Stimulated activated naive CD8-positive, alpha-beta T cell treated with anti-CD3 and anti-CD28 coated beads, Interleukin-15, Interleukin-2, amounts not matched to agents 100 ng/mL and 50 ng/mL, for 24 hours (primary cell): ENCODE data around the gene PROZ.

Source experiments
- H3K27ac Mint-ChIP-seq: one replicate; pipeline ENCODE4 v1.8.0; 2021; ENCODE audit warnings: mild to moderate bottlenecking, mixed read lengths
- H3K27me3 Mint-ChIP-seq: one replicate; pipeline ENCODE4 v1.8.0; 2021; ENCODE audit warnings: mixed read lengths
- H3K36me3 Mint-ChIP-seq: one replicate; pipeline ENCODE4 v1.8.0; 2021; ENCODE audit warnings: low read depth, mixed read lengths
- H3K4me1 Mint-ChIP-seq: one replicate; pipeline ENCODE4 v1.8.0; 2021; ENCODE audit warnings: low read depth, mixed read lengths
- H3K4me3 Mint-ChIP-seq: one replicate; pipeline ENCODE4 v1.8.0; 2021; ENCODE audit warnings: mild to moderate bottlenecking, mixed read lengths
- H3K9me3 Mint-ChIP-seq: one replicate; pipeline ENCODE4 v1.8.0; 2021; ENCODE audit warnings: mixed read lengths

Gene PROZ

DNA sequence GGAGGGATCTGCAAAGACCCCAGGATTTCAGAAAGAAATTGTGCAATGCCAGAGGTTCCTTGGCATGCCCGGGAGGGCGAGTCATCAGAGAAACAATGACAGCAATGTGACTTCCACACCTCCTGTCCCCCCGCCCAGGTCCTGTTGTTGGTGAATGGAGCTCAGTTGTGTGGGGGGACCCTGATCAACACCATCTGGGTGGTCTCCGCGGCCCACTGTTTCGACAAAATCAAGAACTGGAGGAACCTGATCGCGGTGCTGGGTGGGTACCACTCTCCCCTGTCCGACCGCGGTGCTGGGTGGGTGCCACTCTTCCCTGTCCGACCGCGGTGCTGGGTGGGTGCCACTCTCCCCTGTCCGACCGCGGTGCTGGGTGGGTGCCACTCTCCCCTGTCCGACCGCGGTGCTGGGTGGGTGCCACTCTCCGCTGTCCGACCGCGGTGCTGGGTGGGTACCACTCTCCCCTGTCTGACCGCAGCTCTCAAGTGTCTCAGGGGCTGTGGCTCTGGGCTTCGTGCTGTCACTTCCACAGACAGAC is 41.0 kb upstream of the PROZ start:
- H3K4me1 Mint-ChIP-seq: no peaks in the 10 kb centered on the region
- no peaks in the 10 kb centered on the region for H3K36me3 Mint-ChIP-seq
- no peak overlapping the region for H3K27ac Mint-ChIP-seq
- peaks cover 3% of the 10 kb centered on the region for H3K27me3 Mint-ChIP-seq
- no peak overlapping the region for H3K4me3 Mint-ChIP-seq
- H3K9me3 Mint-ChIP-seq: no peaks in the 10 kb centered on the region

DNA sequence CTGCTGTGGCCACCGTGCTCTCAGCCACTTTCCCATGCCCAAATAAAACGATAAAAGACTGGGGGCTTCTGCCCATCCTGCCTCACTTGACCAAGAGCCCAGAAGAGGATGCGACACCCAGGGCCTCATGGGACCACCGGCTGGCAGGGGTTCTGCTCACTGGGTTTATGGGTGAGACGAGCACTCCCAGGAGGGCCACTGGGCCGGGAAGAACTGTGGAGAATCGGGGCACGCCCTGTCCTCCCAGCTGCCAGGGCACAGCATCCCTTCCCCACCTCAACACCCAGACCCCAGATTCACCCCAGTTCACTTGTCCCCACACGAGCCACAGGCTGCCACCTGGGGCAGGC is 40.6 kb upstream of the PROZ start:
- H3K9me3 Mint-ChIP-seq: no peaks in the 10 kb centered on the region
- no peaks in the 10 kb centered on the region for H3K36me3 Mint-ChIP-seq
- H3K27me3 Mint-ChIP-seq: peaks cover 3% of the 10 kb centered on the region
- H3K4me3 Mint-ChIP-seq: no peak overlapping the region
- H3K4me1 Mint-ChIP-seq: no peaks in the 10 kb centered on the region
- H3K27ac Mint-ChIP-seq: no peak overlapping the region

DNA sequence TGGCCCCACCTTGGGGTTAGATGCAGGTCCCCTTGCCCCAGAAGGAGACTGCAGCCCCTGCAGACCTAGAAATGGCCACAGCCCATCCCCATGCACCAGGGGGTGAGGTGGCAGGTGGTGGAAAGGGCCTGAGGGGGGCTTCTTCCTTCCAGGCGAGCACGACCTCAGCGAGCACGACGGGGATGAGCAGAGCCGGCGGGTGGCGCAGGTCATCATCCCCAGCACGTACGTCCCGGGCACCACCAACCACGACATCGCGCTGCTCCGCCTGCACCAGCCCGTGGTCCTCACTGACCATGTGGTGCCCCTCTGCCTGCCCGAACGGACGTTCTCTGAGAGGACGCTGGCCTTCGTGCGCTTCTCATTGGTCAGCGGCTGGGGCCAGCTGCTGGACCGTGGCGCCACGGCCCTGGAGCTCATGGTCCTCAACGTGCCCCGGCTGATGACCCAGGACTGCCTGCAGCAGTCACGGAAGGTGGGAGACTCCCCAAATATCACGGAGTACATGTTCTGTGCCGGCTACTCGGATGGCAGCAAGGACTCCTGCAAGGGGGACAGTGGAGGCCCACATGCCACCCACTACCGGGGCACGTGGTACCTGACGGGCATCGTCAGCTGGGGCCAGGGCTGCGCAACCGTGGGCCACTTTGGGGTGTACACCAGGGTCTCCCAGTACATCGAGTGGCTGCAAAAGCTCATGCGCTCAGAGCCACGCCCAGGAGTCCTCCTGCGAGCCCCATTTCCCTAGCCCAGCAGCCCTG is 40.0 kb upstream of the PROZ start:
- Mint-ChIP-seq H3K4me3 (no peak overlapping the region), H3K4me1 (no peaks in the 10 kb centered on the region), H3K36me3 (no peaks in the 10 kb centered on the region), H3K9me3 (no peaks in the 10 kb centered on the region), H3K27ac (no peak overlapping the region), H3K27me3 (peaks cover 3% of the 10 kb centered on the region)

DNA sequence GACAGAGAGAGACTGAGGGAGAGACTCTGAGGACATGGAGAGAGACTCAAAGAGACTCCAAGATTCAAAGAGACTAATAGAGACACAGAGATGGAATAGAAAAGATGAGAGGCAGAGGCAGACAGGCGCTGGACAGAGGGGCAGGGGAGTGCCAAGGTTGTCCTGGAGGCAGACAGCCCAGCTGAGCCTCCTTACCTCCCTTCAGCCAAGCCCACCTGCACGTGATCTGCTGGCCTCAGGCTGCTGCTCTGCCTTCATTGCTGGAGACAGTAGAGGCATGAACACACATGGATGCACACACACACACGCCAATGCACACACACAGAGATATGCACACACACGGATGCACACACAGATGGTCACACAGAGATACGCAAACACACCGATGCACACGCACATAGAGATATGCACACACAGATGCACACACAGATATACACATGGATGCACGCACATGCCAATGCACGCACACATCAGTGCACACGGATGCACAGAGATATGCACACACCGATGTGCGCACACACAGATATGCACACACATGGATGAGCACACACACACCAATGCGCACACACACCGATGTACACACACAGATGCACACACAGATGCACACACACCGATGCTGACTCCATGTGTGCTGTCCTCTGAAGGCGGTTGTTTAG is 39.2 kb upstream of the PROZ start:
- Mint-ChIP-seq H3K27me3 (peaks cover under 1% of the 10 kb centered on the region), H3K4me3 (no peak overlapping the region), H3K27ac (no peak overlapping the region), H3K4me1 (no peaks in the 10 kb centered on the region), H3K9me3 (no peaks in the 10 kb centered on the region), H3K36me3 (no peaks in the 10 kb centered on the region)

DNA sequence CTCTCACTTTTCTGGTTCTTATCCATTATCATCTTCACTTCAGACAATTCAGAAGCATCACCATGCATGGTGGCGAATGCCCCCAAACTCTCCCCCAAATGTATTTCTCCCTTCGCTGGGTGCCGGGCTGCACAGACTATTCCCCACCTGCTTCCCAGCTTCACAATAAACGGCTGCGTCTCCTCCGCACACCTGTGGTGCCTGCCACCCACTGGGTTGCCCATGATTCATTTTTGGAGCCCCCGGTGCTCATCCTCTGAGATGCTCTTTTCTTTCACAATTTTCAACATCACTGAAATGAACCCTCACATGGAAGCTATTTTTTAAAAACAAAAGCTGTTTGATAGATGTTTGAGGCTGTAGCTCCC is 38.6 kb upstream of the PROZ start:
- Mint-ChIP-seq H3K27ac (no peak overlapping the region), H3K36me3 (no peaks in the 10 kb centered on the region), H3K27me3 (no peaks in the 10 kb centered on the region), H3K4me3 (no peak overlapping the region), H3K9me3 (no peaks in the 10 kb centered on the region), H3K4me1 (no peaks in the 10 kb centered on the region)

DNA sequence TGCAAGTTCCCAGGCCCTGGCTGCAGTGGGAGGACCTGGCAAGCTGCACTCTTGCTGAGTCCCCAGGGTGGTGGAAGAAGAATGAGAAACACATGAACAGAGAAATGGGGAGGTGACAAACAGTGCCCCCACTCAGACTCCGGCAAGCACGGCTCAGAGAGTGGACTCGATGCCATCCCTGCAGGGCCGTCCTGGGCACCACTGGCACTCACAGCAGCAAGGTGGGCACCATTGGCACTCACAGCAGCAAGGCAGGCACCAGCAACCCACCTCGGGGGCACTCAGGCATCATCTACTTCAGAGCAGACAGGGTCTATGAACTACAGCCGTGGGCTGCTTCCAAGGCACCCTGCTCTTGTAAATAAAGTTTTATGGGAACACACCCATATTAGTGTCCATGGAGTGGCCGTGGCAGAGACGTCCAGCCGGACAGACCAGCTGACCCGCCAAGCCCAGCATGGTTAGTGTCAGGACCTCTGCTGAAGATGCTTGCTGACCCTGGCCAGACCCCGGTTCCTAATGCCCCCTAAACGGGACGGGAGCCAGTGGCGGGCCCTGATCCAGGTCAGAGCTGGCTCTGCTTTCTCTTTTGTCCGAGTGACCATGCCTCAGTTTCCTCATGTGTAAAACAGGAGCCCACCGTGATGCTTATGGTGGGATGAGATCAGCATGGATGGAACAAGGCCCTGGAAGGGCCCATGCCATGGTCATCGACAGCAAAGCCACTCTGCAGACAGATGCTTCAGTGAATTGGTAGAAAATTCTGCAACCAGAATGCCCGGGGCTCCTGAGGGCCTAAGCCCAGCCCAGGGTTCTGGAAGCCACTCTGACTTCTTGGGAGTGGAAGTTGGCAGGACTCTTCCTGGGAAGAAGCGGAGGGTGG is 37.9 kb upstream of the PROZ start:
- Mint-ChIP-seq H3K4me1 (no peaks in the 10 kb centered on the region), H3K27ac (no peak overlapping the region), H3K4me3 (no peak overlapping the region), H3K9me3 (no peaks in the 10 kb centered on the region), H3K36me3 (no peaks in the 10 kb centered on the region), H3K27me3 (no peaks in the 10 kb centered on the region)

DNA sequence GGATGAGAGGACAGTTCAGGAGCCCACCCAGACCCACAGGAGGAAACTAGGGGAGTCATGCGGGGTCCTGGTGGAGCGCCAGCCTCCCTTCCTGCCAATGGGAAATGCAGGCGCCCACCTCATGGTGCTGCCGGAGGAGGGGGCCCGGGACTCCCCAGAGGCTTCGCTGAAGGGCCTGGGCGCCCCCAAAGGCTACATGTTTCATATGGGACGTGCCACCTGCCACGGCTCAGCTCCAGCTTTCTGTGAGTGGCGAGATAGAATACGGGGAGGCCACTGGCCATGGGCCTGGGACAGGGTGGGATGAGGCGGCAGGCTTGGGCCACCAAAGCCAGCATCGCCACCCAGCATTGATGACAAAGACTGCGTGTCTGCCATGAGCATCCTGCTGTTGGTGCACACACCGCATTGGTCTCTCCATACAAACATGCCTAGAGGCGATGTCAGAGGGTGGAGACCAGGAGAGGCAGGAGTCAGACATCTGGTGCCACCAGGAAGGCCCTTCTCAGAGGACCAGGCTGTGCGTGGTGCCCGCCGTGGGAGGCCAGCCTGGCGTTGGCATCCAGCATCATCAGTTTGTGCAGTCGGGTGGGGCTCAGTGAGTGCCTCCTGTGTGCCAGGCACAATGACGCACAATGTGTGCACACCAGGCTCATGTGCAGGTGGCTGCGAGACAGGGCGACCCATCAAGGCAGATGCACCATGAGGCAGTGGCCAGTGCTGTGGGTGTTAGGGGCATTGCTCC is 37.1 kb upstream of the PROZ start:
- H3K36me3 Mint-ChIP-seq: no peaks in the 10 kb centered on the region
- H3K27ac Mint-ChIP-seq: no peak overlapping the region
- H3K27me3 Mint-ChIP-seq: no peaks in the 10 kb centered on the region
- no peaks in the 10 kb centered on the region for H3K4me1 Mint-ChIP-seq
- H3K4me3 Mint-ChIP-seq: no peak overlapping the region
- H3K9me3 Mint-ChIP-seq: no peaks in the 10 kb centered on the region

DNA sequence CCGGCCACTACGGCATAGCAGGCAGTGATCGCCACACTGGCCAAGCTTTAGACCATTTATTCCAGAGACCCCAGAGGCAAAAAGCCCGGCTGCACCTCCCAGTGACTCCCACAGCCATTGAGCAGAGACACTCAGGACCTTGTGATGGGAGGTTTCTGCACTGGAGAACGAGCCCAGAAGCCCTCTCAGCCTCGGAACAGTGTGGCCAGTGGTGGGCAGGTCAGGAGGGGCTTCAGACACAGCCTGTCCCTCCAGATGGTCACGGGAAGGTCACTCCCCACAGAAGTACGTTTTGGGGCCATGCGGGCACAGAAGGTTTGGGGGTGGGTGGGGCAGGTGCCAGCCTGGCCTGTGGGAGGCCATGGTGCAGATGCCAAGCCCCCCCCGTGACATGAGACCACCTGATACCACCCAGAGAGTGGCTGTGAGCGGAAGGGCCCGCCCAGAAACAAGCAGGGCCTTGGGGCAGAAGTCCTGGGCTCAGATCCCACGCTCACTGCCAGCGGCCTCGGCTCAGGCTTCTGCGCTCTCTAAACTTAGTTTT is 36.4 kb upstream of the PROZ start:
- Mint-ChIP-seq H3K4me3 (no peak overlapping the region), H3K27ac (no peak overlapping the region), H3K36me3 (no peaks in the 10 kb centered on the region), H3K4me1 (no peaks in the 10 kb centered on the region), H3K27me3 (peaks cover under 1% of the 10 kb centered on the region), H3K9me3 (no peaks in the 10 kb centered on the region)

DNA sequence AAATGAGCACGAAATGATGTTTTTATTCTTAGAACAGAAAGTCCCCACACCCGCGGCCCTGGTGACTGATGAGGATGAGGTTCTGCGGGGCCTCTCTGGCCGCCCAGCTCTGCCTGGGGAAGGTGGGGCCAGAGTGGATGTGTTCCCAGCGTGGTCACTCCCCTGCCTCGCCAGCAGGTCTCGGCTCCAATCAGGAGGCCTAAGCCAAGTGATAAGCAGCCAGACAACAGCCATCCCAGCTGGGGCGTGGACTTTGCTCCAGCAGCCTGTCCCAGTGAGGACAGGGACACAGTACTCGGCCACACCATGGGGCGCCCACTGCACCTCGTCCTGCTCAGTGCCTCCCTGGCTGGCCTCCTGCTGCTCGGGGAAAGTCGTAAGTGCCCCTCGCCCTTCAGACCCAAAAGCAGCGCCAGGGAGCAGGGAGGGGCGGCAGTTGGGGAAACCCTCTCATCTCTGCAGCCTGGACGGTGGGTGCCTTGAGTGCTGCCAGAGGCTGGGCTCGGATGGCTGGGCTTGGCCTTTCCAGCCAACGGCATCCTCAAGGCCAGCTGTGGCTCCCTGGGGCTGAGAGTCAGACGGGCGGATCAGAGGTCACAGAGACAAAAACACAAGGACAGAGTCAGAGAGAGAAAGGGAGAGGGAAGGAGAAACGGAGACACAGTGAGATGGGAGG is 35.8 kb upstream of the PROZ start, which contains the start of gene F10:
Gene F10 (plus strand): TSS at position 250 of the 676 bp plus-strand sequence. CDS start 57 bp downstream, at position 307.
- Mint-ChIP-seq H3K9me3 (no peaks in the 10 kb centered on the region), H3K27me3 (peaks cover 6% of the 10 kb centered on the region), H3K4me1 (no peaks in the 10 kb centered on the region), H3K36me3 (no peaks in the 10 kb centered on the region), H3K27ac (no peak within 1 kb of the TSS), H3K4me3 (no peak within 1 kb of the TSS)

DNA sequence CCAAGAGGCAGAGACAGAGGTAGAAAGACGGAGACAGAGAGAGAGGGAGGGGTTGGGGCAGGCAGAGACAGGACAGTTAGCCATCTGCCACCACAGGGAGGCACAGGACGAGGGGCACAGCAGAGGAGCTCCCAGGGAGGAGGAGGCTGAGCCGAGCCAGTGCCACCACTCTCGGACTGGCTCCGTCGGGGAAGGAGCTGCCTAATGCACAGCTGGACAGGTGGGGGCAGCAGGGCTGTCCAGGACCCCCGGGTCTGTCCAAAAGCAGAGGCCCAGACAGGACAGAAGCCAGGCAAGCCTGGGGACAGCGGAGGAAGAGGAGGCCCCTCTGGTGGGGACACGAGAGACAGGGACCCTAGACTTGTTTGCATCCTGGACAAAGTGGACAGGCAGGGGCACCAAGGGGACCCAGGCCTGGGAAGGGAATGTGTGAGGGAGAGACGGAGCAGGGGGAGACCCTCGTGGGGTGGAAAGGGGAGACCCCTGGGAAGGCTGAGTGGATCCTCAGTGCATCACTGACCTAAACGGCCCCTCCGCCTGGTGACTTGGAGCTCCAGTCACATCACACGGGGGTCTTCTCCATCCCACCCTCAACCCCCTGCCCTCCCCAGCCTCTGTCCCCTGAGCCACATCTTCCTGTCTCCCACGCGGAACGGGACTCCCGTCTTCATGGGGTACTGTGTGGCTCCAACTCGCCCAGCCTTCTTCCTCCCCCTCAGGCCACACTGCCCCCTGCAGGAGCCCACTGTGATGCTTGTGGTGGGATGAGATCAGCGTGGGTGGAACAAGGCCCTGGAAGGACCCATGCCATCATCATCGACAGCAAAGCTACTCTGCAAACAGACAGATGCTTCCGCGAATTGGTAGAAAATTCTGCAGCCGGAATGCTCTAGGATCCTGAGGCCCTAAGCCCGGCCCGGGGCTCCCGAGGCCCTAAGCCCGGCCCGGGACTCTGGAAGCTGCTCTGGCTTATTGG is 34.9 kb upstream of the PROZ start:
- Mint-ChIP-seq H3K4me3 (no peak overlapping the region), H3K4me1 (no peaks in the 10 kb centered on the region), H3K36me3 (no peaks in the 10 kb centered on the region), H3K9me3 (no peaks in the 10 kb centered on the region), H3K27me3 (peaks cover 13% of the 10 kb centered on the region), H3K27ac (no peak overlapping the region)

DNA sequence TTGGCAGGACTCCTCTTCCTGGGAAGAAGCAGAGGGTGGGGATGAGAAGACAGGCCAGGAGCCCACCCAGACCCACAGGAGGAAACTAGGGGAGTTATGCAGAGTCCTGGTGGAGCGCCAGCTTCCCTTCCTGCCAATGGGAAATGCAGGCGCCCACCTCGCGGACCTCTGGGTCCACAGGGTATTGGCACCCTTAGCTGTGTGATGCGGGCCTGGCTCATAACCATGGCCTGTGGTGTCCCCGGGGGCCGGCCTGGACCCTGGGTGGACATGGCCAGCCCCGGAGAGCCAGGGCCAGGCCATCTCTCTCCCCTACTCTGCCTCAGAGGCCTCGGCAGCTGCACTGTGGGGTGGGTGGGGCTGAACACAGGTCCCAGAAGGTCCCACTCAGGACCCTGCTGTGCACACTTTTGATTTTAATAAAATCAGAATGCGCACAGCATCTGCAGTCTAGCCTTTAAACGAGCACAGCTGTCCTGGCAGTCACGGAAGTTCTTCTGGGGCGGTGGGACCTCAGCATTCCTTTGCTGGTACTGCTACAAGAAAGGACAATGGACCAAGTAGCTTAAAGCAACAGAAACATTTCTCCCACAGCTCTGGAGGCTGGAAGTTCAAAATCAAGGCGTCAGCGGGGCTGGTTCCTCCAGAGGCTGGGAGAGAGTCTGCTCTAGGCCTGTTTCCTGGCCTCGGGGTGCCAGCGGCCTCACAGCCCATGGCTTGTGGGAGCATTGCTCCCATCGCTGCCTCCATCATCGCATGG is 34.1 kb upstream of the PROZ start:
- no peaks in the 10 kb centered on the region for H3K4me1 Mint-ChIP-seq
- no peak overlapping the region for H3K27ac Mint-ChIP-seq
- peaks cover 20% of the 10 kb centered on the region for H3K27me3 Mint-ChIP-seq
- H3K36me3 Mint-ChIP-seq: no peaks in the 10 kb centered on the region
- H3K4me3 Mint-ChIP-seq: no peak overlapping the region
- H3K9me3 Mint-ChIP-seq: no peaks in the 10 kb centered on the region

DNA sequence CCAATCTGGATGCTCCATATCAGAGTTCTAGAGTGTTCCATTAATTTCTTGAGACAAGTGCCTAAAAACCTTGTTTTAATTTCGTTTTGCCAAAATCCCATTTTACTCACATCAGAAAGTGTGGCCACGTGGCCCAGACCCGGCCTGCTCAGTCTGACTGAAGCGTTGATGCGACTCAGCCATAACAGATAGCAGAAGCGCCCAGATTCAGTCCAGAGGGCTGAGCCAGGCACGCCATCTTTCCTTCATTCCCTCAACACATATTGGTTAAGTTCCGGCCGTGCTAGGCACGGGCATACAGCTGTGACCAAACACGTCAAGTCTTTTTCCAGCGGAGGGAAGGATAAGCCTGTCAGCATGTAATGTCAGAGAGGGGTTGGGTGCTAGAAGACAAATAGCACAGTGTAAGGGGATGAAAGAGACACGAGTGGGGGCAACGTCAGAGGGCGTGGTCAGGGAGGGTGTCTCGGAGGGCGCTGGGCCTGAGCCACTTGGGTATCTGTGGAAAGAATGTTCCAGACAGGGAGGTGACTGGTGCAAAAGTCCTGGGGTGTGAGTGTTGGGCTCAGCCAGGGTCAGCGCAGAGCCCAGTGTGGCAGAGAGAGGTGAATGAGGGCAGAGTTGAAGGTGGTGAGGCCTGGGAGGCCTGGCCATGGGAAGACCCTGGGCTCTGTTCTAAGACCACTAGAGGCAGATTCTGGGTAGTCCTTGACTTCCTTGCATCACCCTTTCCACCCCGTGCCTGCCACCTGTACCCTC is 32.8 kb upstream of the PROZ start:
- Mint-ChIP-seq H3K36me3 (no peaks in the 10 kb centered on the region), H3K4me3 (no peak overlapping the region), H3K4me1 (no peaks in the 10 kb centered on the region), H3K27me3 (peaks cover 22% of the 10 kb centered on the region), H3K9me3 (no peaks in the 10 kb centered on the region), H3K27ac (no peak overlapping the region)
